Activated naive CD8-positive, alpha-beta T cell (primary cell): ENCODE measurements around the gene SNX27.
"Not testable (repeated sequence)": the region's sequence is repeated elsewhere in the genome, so short reads cannot be mapped to it uniquely, and the experiment has no call there.

Experiments
- H3K27ac Mint-ChIP-seq: one replicate; pipeline ENCODE4 v1.8.0; 2021; ENCODE audit warnings: mixed read lengths
- H3K27me3 Mint-ChIP-seq: one replicate; pipeline ENCODE4 v1.8.0; 2021; ENCODE audit warnings: mixed read lengths
- H3K36me3 Mint-ChIP-seq: one replicate; pipeline ENCODE4 v1.8.0; 2021; ENCODE audit warnings: mixed read lengths
- H3K4me1 Mint-ChIP-seq: one replicate; pipeline ENCODE4 v1.8.0; 2021; ENCODE audit warnings: low read depth, mixed read lengths
- H3K4me3 Mint-ChIP-seq: one replicate; pipeline ENCODE4 v1.8.0; 2021; ENCODE audit warnings: mild to moderate bottlenecking, mixed read lengths
- H3K9me3 Mint-ChIP-seq: one replicate; pipeline ENCODE4 v1.8.0; 2021; ENCODE audit warnings: low read depth, mixed read lengths

Gene SNX27

GRCh38 chr1:151728151-151729054, 116.6 kb downstream of the SNX27 start:
- no peak overlapping the region for H3K27ac Mint-ChIP-seq
- H3K4me1 Mint-ChIP-seq, result no peaks in the 10 kb centered on the region
- peaks cover 41% of the 10 kb centered on the region for H3K27me3 Mint-ChIP-seq
- no peaks in the 10 kb centered on the region for H3K9me3 Mint-ChIP-seq
- H3K36me3 Mint-ChIP-seq, result no peaks in the 10 kb centered on the region
- H3K4me3 Mint-ChIP-seq, result no peak overlapping the region

- peaks cover 35% of the 10 kb centered on the region for H3K27me3 Mint-ChIP-seq
These were observed 117.5 kb downstream of the SNX27 start for GRCh38 chr1:151729157-151729965.

GRCh38 chr1:151729966-151730291, 118.1 kb downstream of the SNX27 start:
- Mint-ChIP-seq H3K4me1 (no peaks in the 10 kb centered on the region), H3K36me3 (no peaks in the 10 kb centered on the region), H3K27me3 (peaks cover 35% of the 10 kb centered on the region), H3K9me3 (no peaks in the 10 kb centered on the region), H3K27ac (no peak overlapping the region), H3K4me3 (no peak overlapping the region)

More at GRCh38 chr1:151729157-151729965, 117.5 kb downstream of the SNX27 start:
- Mint-ChIP-seq H3K4me3 (no peak overlapping the region), H3K4me1 (no peaks in the 10 kb centered on the region), H3K27ac (no peak overlapping the region), H3K36me3 (no peaks in the 10 kb centered on the region), H3K9me3 (no peaks in the 10 kb centered on the region)

- no peaks in the 10 kb centered on the region for H3K4me1 Mint-ChIP-seq
- H3K36me3 Mint-ChIP-seq, result peaks cover 2% of the 10 kb centered on the region
- no peak overlapping the region for H3K4me3 Mint-ChIP-seq
- H3K9me3 Mint-ChIP-seq, result peaks cover 6% of the 10 kb centered on the region
- no peak overlapping the region for H3K27ac Mint-ChIP-seq
- peaks cover 18% of the 10 kb centered on the region for H3K27me3 Mint-ChIP-seq
These were observed 121.3 kb downstream of the SNX27 start for GRCh38 chr1:151733126-151733525.

GRCh38 chr1:151733995-151734394, 122.1 kb downstream of the SNX27 start:
- not testable (repeated sequence) for H3K27ac Mint-ChIP-seq, H3K9me3 Mint-ChIP-seq, H3K4me3 Mint-ChIP-seq, H3K36me3 Mint-ChIP-seq, H3K4me1 Mint-ChIP-seq
- peaks cover 13% of the 10 kb centered on the region for H3K27me3 Mint-ChIP-seq

GRCh38 chr1:151737026-151737425, 125.2 kb downstream of the SNX27 start:
- Mint-ChIP-seq H3K36me3 (peaks cover 2% of the 10 kb centered on the region), H3K4me1 (no peaks in the 10 kb centered on the region), H3K9me3 (peaks cover 6% of the 10 kb centered on the region), H3K4me3 (no peak overlapping the region), H3K27ac (no peak overlapping the region), H3K27me3 (peaks cover 6% of the 10 kb centered on the region)

GRCh38 chr1:151737479-151737878, 125.6 kb downstream of the SNX27 start:
- Mint-ChIP-seq H3K27ac (no peak overlapping the region), H3K36me3 (peaks cover 2% of the 10 kb centered on the region), H3K9me3 (peaks cover 6% of the 10 kb centered on the region), H3K4me1 (no peaks in the 10 kb centered on the region), H3K27me3 (peaks cover 4% of the 10 kb centered on the region), H3K4me3 (no peak overlapping the region)

- peaks cover 2% of the 10 kb centered on the region for H3K36me3 Mint-ChIP-seq
- H3K9me3 Mint-ChIP-seq, result peaks cover 6% of the 10 kb centered on the region
- no peak overlapping the region for H3K27ac Mint-ChIP-seq
- H3K4me1 Mint-ChIP-seq, result no peaks in the 10 kb centered on the region
- H3K4me3 Mint-ChIP-seq, result no peak overlapping the region
- peaks cover 2% of the 10 kb centered on the region for H3K27me3 Mint-ChIP-seq
These were observed 127.9 kb downstream of the SNX27 start for GRCh38 chr1:151739590-151740355.

GRCh38 chr1:151741516-151741915, 129.7 kb downstream of the SNX27 start:
- Mint-ChIP-seq H3K9me3 (peaks cover 5% of the 10 kb centered on the region), H3K36me3 (peaks cover 2% of the 10 kb centered on the region), H3K4me1 (no peaks in the 10 kb centered on the region), H3K27me3 (peaks cover 2% of the 10 kb centered on the region), H3K27ac (no peak overlapping the region), H3K4me3 (no peak overlapping the region)
